HCT116 (cell line): ENCODE data around the gene HPD.

Source experiments
- POLR2AphosphoS5 ChIP-seq: IDR thresholded peaks from 2 replicates; pipeline ENCODE4 v1.6.1; 2011; ENCODE audit warnings: mild to moderate bottlenecking, low read depth, low read length, moderate library complexity
- SRF ChIP-seq: IDR thresholded peaks from 2 replicates; pipeline ENCODE4 v1.6.1; 2012; ENCODE audit warnings: low read depth
- TF ChIP-seq, protein P1 (sequence below), 3 experiments: fragments of 200-600 bp in 1 of 3; sonication (generic) in 1 of 3; IDR thresholded peaks in 2 of 3; conservative IDR thresholded peaks in 1 of 3; 2 replicates each; pipeline ENCODE4 v1.5.1; 2012 to 2017; ENCODE audit warnings: low read depth in 2 of 3, low read length in 2 of 3, antibody characterized with exemption in 1 of 3, borderline replicate concordance in 1 of 3, control low read depth in 1 of 3, mild to moderate bottlenecking in 1 of 3, mixed read lengths in 1 of 3, mixed run types in 1 of 3, moderate library complexity in 1 of 3; ENCODE audit not compliant: insufficient read depth in 1 of 3

DNA sequence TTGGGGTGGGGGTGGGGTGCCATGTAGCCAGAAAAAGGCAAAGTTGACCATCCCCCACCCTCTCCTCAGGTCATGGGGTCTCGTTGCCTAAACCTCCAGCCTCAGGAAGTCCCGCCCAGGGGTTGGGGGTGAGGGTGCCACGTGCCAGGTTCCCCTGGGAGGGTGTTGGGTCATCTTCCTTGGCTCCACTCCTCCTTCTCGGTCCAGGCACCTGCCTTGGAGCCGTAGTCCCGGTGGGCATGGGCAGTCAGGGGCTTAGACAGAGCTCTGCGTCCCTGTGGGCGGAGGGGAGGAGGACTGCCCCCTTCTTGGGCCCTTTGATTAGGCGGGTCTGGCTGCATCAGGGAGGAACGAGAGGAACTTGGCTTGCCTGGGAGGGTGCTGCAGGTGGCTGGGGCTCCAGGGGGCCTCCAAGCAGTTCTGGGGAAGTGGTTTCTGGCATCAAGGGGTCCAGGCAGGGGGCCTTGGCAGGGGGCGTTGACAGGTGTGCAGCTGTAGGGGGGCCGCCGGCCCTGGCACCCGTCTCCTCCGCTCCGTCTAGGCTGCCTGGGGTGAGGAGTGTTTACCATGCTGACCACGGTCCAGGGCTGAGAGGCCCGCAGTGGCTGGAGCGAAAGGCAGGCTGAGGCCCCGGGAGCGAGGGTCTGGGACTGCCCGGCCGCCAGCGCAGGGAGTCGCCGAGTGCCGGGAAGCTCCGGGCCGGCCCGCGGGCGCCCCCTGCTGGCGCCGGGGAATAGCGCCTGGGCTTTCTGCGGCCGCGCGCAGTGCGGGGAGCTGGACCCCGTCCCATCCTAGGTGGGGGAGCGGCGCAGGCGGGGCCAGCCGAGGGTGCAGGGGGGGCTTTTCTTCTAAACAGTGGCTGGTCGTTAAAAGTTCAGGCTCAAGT lies 47.0 kb downstream of the HPD start:
- TF ChIP-seq, protein P1, sequence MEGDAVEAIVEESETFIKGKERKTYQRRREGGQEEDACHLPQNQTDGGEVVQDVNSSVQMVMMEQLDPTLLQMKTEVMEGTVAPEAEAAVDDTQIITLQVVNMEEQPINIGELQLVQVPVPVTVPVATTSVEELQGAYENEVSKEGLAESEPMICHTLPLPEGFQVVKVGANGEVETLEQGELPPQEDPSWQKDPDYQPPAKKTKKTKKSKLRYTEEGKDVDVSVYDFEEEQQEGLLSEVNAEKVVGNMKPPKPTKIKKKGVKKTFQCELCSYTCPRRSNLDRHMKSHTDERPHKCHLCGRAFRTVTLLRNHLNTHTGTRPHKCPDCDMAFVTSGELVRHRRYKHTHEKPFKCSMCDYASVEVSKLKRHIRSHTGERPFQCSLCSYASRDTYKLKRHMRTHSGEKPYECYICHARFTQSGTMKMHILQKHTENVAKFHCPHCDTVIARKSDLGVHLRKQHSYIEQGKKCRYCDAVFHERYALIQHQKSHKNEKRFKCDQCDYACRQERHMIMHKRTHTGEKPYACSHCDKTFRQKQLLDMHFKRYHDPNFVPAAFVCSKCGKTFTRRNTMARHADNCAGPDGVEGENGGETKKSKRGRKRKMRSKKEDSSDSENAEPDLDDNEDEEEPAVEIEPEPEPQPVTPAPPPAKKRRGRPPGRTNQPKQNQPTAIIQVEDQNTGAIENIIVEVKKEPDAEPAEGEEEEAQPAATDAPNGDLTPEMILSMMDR (IDR thresholded peaks at IDR 0.05 in 2 of 3, conservative IDR thresholded peaks at IDR 0.05 in 1 of 3; ENCODE audit: borderline replicate concordance in 1 of 3, insufficient read depth in 1 of 3, low read depth in 2 of 3, low read length in 2 of 3): peak; percentile 86 to 96 (median 90)
- TF ChIP-seq POLR2AphosphoS5: no peak; the same call in 1 of the 2 replicates
- no peak for TF ChIP-seq SRF
